DMS114 treated with DMSO at 0.1 percent for 48 hours (cell line): ENCODE results near the gene TMEM223.
"Not testable (repeated sequence)": the region's sequence is repeated elsewhere in the genome, so short reads cannot be mapped to it uniquely, and the experiment has no call there.

Experiments used
- DNase-seq: peaks from one replicate; lab custom pipeline; 2025; ENCODE audit not compliant: unreplicated experiment; lab: John Stamatoyannopoulos, UW

The TMEM223 gene

DNA sequence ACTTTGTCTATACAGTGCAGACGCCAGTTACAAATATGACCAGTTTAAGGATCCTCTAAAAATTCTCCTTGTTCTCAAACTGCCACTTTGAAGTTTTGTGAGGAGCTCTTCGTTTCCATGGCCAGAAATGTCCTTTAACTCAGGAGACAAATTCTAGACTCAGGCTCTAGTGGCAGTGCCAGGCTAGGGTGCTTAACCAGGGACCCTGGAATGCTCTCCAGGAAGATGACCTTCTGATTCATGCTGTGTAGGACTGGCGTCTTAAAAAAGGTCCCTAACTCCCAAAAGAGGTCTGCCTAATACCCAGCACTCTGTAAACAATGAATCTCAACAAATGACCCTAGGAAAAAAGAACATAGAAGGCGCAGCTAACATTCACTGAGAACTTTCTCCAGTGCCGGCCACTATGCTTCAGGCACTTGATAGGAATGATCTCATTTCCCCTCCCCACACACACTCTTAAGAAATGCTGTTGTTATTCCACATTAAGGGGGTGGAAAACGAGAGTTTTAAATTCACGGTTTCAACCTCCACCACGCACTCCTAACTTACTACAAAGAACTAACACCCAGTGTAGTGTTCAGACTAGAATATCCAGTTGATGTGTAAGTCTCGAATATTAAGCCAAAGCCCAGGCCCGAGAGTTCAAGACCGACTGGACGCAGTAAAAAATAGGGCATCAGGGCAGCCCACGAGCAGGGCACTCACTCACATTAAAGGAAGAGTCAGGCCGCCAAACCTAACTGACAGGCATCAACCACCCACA, 12.7 kb upstream of the TMEM223 start:
- no peak for DNase-seq

DNA sequence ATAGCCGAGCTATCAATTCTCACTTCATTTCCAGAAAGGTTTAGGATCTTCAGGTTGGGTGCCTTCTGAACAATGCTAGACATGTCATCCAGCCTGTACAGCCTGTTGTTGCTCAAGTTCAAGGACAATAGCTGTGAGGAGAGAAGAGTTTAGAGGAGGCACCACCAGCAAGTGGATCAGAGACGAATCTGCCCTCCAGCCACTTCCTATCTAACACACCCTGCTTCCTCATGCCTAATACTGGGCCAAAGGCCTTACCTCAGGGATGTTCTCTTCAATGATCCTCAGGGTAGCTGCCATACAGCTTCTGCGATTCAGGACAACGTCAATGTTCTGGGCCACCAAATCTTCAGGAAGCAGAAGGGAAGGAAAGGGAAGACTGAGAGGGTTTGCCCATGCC, 9.3 kb upstream of the TMEM223 start:
- DNase-seq = no peak

DNA sequence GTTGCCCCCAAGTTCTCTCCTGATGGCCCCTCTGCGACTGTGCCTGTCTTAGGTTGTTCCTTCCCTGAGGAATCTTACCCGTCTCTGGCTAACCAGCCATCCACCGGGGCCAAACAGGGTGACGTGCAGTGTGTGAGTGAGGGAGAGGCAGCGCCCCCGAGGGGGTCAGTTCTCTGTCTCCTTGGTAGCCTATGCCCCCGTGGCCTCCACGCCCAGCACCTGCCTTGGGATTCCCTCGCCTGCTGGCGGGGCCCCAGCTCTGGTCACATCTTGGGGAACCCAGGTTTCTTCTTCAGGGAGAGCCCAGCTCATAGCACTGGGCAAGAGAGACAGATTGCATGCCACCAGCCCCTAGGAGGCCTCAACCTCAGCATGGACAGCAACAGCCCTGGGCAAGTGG, 7.7 kb upstream of the TMEM223 start:
- DNase-seq = no peak

DNA sequence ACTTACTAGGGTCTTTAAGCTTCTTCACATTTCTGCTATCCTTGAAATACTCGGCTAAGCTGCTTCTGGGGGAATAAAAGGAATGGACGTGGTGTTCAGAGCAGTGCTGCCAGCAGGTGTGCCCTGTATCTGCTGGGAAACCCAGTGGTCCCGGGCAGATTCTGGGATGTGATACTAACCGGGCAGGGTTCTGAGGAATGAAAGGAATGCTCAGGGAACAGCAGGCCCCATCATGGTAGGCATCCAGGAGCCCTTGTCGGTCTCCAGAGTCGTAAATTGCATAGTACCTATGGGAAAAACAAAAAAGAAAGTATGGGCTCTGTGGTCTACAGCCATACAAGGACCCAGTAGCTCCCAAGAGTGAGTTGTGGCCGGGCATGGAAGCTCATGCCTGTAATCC, 4.5 kb upstream of the TMEM223 start:
- DNase-seq = no peak

DNA sequence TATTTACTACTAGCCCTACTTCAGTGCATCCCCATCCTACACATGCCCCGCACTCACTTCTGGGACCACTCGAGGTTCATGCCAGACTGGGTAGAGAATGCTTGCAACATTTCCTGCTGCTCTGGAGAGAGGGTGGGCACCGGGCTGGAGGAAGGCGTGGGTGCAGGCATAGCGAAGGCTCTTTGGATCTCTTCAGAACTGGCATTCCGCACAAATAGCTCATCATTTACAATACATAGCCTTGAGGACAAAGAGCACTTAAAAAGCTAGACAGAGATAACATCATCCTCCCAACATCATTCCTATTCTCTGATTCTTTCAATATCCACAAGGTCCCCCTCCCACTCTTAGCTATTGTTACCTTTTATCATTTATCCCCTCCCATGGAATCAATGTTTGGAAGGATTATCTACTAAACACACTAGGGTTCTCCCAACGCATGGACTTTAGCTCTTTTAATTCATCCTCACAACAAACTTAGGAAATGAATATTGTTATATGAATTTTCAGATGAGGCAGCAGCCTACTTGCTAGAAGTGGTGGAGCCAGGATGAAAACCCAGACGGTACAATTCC, 2.5 kb upstream of the TMEM223 start:
- DNase-seq = no peak

DNA sequence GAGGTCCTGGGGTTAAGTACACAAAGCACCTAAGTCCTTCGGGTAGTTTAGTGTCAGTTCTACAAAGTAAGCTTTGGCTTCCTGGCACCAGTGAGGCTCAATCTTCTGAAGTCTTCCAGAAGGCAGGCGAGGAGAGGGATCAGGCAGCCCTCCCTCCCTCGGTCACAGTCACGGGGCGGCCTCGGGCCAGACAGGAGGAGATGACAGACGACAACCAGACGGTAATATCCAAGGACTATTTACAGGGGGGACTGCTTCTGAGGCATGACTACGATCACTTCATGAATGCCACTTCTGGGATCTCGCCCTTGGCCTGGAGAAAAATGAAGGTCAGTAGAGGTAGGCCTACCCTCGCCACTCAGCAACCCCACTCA, 383 bp upstream of the TMEM223 start:
- no peak for DNase-seq

DNA sequence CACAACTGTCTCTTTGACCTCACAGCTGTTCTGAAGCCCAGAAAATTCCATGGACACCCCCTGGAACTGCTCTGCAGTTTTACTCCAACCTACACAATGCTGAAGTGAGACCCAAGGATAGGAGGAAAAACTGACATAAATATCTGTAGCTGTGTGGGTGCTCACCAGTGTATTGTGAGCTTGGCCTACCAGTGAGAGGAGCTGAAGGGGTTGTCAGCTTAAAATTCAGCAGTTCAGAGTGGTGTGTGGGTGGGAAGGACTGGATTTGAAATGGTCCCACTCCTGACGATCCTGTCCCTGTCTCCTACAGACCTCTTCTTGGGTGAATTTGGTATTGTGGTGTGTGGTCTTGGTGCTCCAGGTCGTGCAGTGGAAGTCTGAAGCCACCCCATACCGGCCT, 2.2 kb downstream of the TMEM223 start:
- no peak for DNase-seq

DNA sequence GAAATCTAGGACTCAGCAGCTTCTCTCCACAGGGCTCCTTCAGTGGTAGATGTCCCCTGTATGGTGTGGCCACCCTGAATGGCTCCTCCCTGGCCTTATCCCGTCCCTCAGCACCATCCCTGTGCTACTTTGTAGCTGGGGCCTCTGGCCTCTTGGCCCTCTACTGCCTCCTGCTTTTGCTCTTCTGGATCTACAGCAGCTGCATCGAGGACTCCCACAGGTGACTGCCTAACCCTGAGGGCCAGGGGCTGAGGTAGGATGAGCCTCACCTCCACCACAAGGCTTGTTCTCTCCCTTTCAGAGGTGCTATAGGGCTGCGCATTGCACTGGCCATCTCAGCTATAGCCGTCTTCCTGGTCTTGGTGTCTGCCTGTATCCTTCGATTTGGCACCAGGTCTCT, 2.8 kb downstream of the TMEM223 start:
- DNase-seq = no peak

DNA sequence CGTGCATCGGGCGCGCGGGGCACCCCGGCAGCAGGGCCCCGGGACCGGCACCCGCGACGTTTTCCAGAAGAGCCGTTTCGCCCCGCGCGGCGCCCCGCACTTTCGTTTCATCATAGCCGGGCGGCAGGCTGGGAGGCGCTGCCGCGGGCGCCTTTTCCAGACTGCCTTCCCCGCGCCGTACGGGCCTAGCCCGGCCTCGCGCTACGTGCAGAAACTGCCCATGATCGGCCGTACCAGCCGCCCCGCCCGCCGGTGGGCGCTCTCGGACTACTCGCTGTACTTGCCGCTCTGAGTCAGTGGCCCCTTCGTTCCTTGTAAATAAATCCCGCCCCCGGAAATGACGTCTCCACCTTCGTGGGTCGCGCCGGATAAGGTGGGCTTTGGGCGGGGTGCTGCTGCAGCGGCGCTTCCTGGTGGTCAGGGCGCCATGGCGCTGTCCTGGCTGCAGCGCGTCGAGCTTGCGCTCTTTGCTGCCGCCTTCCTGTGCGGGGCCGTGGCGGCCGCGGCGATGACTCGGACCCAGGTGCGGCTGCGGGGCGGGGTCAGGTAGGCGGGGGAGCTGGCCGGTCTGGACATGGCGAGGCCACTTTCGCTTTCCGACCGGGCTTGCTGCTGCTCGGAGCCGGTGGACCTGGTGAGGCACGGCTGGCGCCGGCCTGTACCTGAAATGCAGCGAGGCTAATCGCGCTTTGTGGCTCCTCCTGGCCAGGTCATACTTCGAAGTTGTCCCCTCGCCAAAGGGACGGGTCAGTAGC, 4.6 kb downstream of the TMEM223 start, which contains the start of gene TMEM179B:
Gene TMEM179B (plus strand): TSS at position 398 of the 755 bp plus-strand sequence. CDS start 30 bp downstream, at position 428.
- DNase-seq = peak; percentile 96

DNA sequence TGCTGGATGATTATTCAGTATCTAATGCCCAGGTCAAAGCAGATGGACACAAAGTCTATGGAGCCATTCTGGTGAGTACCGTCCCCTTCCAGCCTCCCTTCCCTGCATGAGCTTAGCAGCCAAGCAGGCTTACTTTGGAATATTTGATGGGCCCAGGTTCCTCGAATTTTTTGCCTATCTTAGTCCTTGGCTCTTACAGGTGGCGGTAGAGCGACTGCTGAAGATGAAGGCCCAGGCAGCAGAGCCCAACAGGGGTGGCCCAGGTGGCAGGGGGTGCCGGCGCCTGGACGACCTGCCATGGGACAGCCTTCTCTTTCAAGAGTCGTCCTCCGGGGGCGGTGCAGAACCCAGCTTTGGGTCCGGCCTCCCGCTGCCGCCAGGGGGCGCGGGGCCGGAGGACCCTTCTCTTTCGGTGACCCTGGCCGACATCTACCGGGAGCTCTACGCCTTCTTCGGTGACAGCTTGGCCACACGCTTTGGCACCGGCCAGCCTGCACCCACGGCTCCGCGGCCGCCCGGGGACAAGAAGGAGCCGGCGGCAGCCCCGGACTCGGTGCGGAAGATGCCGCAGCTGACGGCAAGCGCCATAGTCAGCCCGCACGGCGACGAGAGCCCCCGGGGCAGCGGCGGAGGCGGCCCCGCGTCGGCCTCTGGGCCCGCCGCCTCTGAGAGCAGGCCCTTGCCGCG, 5.3 kb downstream of the TMEM223 start:
- DNase-seq = peak; percentile 78

DNA sequence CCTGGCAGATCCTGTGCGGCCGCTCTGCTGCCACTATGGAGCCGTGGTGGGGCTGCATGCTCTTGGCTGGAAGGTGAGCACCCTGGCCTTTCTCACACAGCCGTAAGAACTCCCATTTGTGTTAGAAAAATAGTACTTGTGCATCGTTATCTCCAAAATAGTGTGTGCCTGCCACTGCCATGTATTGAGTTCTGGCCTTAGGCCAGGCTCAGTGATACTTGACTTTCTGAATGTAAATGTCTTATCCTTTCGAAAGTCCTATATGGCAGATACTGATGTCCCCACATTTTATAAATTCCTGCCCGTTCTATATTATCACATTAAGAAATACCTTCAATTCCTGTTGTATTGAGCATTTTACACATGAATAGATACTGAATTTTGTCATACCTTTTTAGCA, 9.1 kb downstream of the TMEM223 start:
- DNase-seq = no peak

DNA sequence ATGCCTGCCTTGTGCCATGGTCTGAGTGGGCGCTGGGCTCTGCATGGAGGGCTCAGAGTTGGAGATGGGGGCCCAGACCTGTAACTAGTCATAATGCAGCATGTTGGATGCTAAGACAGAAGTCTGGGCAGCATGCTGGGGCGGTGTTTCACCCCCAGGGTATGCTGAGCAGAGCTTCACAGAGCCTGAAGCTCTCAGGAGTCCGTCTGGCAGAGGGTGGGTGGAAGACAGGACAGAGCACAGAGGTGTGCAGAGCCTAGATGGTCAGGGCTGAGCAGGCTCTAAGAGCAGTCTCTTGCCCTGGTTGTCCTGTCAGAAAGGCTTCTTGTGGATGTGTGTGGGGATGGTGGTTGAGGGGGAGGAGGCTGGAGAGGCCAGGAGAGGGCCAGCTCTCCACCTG, 13.4 kb downstream of the TMEM223 start:
- DNase-seq = no peak

DNA sequence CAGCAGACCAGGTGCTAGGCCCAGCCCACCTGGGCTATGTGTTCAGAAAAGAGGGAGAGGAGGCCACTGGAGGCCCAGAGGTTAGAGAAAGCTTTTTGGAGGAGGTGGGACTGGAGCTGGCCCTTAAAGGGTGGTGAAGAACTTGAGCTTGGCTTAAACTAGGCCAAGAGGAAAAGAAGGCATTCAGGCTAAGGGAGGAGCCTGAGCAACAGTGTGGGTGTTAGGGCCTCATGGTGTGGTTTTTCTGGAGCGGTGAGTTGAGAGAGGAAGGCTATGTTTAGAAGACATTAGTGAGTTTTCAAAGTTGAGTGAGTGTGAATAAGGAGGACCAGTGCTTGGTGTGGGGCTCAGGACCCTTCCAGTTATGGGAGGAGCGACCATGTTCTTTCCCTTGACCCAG, 14.4 kb downstream of the TMEM223 start:
- DNase-seq = no peak

DNA sequence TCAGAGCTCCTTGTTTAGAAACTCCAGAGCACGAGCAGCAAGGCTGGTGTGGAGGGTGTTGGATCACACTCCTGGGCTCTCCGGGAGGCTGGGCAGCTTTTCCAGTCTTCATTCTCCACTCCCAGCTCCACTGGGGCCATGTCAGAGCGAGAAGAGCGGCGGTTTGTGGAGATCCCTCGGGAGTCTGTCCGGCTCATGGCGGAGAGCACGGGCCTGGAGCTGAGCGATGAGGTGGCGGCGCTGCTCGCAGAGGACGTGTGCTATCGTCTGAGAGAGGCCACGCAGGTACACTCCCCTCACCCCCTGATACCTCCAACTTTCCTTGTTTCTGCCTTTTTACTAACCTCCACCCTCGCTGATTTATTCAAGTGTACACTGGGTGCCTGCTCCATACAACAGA, 16.2 kb downstream of the TMEM223 start:
- no peak for DNase-seq

DNA sequence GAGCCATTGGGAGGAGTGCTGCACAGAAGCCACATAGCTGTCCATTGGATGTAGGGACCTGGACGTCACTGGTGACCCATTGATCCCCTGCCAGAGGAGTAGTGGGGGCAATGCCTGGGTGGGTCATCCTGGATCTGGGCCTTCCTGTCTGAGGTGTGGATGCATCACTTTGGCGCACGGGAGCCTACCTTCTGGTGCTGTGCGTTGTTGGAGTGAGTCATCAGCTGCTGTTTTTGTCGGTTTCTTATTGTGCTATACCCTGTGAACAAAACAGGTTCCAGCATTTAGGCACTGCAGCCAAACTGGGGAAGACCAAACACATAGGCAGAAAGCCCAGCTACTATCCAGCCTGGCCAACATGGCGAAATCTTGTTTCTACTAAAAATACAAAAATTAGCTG, 17.4 kb downstream of the TMEM223 start:
- DNase-seq = no peak

DNA sequence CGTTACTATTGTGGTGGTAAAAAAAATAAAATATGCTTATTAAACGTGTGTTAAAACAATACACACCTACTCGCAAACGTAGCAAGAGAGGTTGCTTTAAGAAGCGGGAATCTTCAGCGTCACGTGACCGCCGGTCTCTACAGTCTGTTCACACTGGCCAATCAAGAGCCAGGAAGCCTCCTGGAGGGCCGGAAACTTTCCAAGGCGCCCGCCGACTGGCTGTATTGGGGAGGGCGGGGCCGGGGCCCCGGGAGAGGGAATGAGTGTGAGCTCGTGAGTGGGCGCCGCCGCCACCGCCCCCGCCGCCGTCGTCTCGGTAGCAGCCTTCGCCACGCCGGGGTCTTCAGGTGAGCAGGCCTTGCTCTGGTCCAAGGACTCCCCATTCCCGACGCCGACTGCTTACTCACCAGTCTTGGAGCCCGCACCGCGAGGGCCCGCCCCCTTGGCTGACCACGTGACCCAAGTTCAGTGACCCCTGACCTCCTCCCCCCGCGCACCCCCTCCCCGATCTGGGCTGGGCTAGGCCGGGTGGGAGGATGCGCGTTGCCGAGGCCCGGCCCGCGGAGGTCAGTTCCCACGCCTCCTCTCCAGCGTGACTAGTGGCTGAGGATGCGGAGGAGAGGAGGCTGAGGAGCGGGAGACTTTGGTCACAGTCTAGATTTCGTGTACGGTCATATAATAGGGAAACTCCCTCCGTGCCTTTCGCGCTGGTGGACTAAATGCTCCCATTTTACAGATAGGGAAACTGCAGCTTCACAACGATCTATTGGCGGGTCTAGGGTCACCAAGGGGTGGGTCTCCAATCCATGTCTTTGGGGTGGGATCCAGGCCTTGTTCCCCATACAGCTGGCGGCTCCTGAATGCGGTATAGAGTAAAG, 20.4 kb downstream of the TMEM223 start, which contains the start of gene TAF6L:
Gene TAF6L (plus strand): TSS at position 253 of the 878 bp plus-strand sequence. CDS start 4,388 bp downstream, outside the sequence.
- peak; percentile 96 for DNase-seq

DNA sequence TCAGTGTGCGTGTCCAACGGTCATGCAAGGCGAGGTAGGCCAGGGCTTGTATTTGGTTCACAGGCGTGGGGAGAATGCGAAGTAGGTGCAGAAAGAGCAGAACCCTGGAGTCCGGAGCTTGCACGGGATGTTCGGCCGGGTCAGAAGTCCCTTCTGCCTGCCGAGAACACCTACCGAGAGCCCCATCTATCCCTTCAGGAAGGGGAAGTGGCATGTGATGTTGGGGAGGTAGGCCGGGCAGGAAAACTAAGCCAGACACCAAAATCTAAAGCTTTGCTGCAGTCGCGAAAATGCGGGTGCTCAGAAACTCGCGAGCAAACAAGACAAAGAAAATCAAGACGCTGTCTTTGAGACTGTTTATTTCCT, 21.0 kb downstream of the TMEM223 start:
- no peak for DNase-seq

DNA sequence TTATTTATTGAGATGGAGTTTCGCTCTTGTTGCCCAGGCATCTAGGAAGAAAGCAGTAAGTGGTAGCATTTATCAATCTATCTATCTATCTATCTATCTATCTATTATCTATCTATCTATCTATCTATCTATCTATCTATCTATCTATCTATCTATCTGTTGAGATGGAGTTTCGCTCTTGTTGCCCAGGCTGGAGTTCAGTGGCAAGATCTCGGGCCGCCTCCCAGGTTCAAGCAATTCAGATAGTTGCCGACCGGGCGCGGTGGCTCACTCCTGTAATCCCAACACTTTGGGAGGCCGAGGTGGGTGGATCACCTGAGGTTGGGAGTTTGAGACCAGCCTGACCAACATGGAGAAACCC, 31.0 kb downstream of the TMEM223 start:
- not testable (repeated sequence) for DNase-seq

DNA sequence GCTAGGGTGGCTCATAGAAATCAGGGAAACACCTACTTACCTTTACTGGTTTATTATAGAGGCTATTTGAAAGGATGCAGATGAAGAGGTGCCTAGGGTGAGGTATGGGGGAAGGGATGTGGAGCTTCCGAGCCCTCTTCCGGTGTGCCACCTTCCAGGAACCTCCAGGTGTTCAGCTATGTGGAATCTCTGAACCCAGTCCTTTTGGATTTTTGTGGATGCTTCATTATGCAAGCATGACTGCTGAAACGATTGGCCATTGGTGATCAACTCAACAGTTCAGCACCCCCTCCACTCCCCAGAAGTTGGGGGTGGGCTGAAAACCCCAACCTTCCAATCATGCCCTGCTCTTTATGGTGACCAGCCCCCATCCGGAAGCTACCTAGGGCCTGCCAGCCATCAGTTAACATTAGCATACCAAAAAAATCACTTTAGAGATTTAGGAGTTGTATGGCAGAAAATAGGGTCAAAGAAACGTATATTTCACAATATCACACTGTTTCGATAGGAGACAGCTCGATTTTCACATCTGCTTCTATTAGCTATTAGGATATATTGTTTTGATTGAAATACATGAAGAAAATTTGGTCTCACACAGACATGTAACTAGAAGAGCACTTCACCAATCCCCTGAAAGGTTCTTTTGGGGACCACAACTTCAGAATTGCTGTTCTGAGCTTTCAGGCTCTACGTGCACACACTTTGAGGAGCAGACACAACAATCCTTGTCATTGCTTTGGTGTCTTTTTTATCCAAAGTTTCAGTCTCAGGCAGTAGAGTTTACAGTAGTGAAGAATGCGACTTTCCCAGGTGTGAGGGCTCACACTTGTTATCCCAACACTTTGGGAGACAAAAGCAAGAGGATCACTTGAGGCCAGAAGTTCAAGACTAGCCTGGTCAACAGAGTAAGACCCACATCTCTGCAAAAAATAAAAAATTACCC, 33.7 kb downstream of the TMEM223 start:
- DNase-seq = no peak
